ENCODE measurements around the gene HDAC3. TPM values are rescaled to one million over a fixed set of nuclear protein-coding genes. Genes with fewer than 3 reads are reported as not detected.

The HDAC3 gene
- total RNA-seq, 1 experiment from 2014 or later, result 76.0 TPM

GRCh38 chr5:141617128-141617527 lies 19.5 kb downstream of the HDAC3 start:
- Histone ChIP-seq H3K4me2 (peak overlapping the region; percentile 91), H3K9me2 (ENCODE audit: insufficient read depth) (no peaks in the 10 kb centered on the region), H3K79me2 (ENCODE audit: low read depth) (peaks cover 57% of the 10 kb centered on the region), H3K27ac (peak overlapping the region; percentile 77), H2AFZ (no peak overlapping the region), H3K9me3 (ENCODE audit: insufficient read depth, low read depth) (no peaks in the 10 kb centered on the region), H3K36me3 (ENCODE audit: low read depth) (peaks cover 14% of the 10 kb centered on the region), H3K4me3 (peak overlapping the region; percentile 85), H3K4me1 (replicated peaks; ENCODE audit: insufficient read depth) (peaks cover 18% of the 10 kb centered on the region), H3K27me3 (ENCODE audit: insufficient read depth, low read depth) (no peaks in the 10 kb centered on the region), H4K20me1 (ENCODE audit: insufficient read depth) (peaks cover 37% of the 10 kb centered on the region), H3F3A (ENCODE audit: insufficient read depth, low read depth) (peaks cover 41% of the 10 kb centered on the region)
- ChIA-PET POLR2A (ENCODE audit: unreplicated experiment) (interaction anchor here (0.6 to 0.7 kb wide), 2 partner anchors 13 to 1132 kb away, joined by 5 to 16 read pairs; no protein-coding TSS in a partner anchor), CTCF (interaction anchor here (0.5 to 1.2 kb wide), 6 partner anchors 19 to 1900 kb away, joined by 3 to 17 read pairs (median 3); no protein-coding TSS in a partner anchor)
- no TSS peak for BruUV-seq (replicated peaks)
- DNase-seq, result no peak
- TF ChIP-seq CTCF (conservative IDR thresholded peaks at IDR 0.05), result no peak
- no peak for TF ChIP-seq EZH2 (IDR thresholded peaks at IDR 0.05; ENCODE audit: low read depth)
- intact Hi-C loops (cut with micrococcal nuclease; ENCODE audit: unreplicated experiment), result no loop called here

GRCh38 chr5:141615991-141616720 lies 20.5 kb downstream of the HDAC3 start:
- POLR2A ChIA-PET (ENCODE audit: unreplicated experiment), result interaction anchor here (0.6 to 0.7 kb wide), 2 partner anchors 12 to 1133 kb away, joined by 5 to 16 read pairs; no protein-coding TSS in a partner anchor

GRCh38 chr5:141613344-141613743 lies 23.3 kb downstream of the HDAC3 start:
- Histone ChIP-seq H3K27ac (no peak overlapping the region), H4K20me1 (ENCODE audit: insufficient read depth) (peaks cover 53% of the 10 kb centered on the region), H2AFZ (no peak overlapping the region), H3K27me3 (ENCODE audit: insufficient read depth, low read depth) (no peaks in the 10 kb centered on the region), H3K9me2 (ENCODE audit: insufficient read depth) (no peaks in the 10 kb centered on the region), H3F3A (ENCODE audit: insufficient read depth, low read depth) (peaks cover 25% of the 10 kb centered on the region), H3K4me3 (no peak overlapping the region), H3K4me1 (replicated peaks; ENCODE audit: insufficient read depth) (peaks cover 18% of the 10 kb centered on the region), H3K79me2 (ENCODE audit: low read depth) (peaks cover 94% of the 10 kb centered on the region), H3K9me3 (ENCODE audit: insufficient read depth, low read depth) (no peaks in the 10 kb centered on the region), H3K4me2 (no peak overlapping the region), H3K36me3 (ENCODE audit: low read depth) (peaks cover 14% of the 10 kb centered on the region)
- ChIA-PET POLR2A (ENCODE audit: unreplicated experiment) (interaction anchor here (0.6 kb wide), 1 partner anchor 265 kb away, joined by 5 read pairs; no protein-coding TSS in a partner anchor), CTCF (no interaction called here)
- no peak for DNase-seq
- BruUV-seq (replicated peaks), result no TSS peak
- TF ChIP-seq CTCF (conservative IDR thresholded peaks at IDR 0.05) (no peak), EZH2 (IDR thresholded peaks at IDR 0.05; ENCODE audit: low read depth) (no peak)
- intact Hi-C loops (cut with micrococcal nuclease; ENCODE audit: unreplicated experiment), result no loop called here

More at GRCh38 chr5:141615991-141616720, 20.5 kb downstream of the HDAC3 start:
- Histone ChIP-seq H3K79me2 (ENCODE audit: low read depth) (peaks cover 66% of the 10 kb centered on the region), H3K27ac (no peak overlapping the region), H3K36me3 (ENCODE audit: low read depth) (peaks cover 14% of the 10 kb centered on the region), H3K4me3 (no peak overlapping the region), H2AFZ (no peak overlapping the region), H3K9me2 (ENCODE audit: insufficient read depth) (no peaks in the 10 kb centered on the region), H3K9me3 (ENCODE audit: insufficient read depth, low read depth) (no peaks in the 10 kb centered on the region), H3K27me3 (ENCODE audit: insufficient read depth, low read depth) (no peaks in the 10 kb centered on the region), H3K4me2 (peak overlapping the region; percentile 91), H4K20me1 (ENCODE audit: insufficient read depth) (peaks cover 37% of the 10 kb centered on the region), H3F3A (ENCODE audit: insufficient read depth, low read depth) (peaks cover 37% of the 10 kb centered on the region), H3K4me1 (replicated peaks; ENCODE audit: insufficient read depth) (peaks cover 18% of the 10 kb centered on the region)
- intact Hi-C loops (cut with micrococcal nuclease; ENCODE audit: unreplicated experiment), result no loop called here
- CTCF ChIA-PET, result no interaction called here
- BruUV-seq (replicated peaks), result no TSS peak
- no peak for TF ChIP-seq EZH2 (IDR thresholded peaks at IDR 0.05; ENCODE audit: low read depth)
- no peak for TF ChIP-seq CTCF (conservative IDR thresholded peaks at IDR 0.05)
- no peak for DNase-seq

Measured in PC-9 (cell line).